OCI-LY1 (cell line): ENCODE data around the gene CCDC116.
"Not testable (repeated sequence)": the region's sequence is repeated elsewhere in the genome, so short reads cannot be mapped to it uniquely, and the experiment has no call there.

Experiments used
- H2AFZ ChIP-seq: fragments of 200-600 bp; sonication (generic), shearing (Covaris generic); 2 replicates; pipeline ENCODE4 v1.6.0; 2014; ENCODE audit warnings: antibody characterized with exemption, mild to moderate bottlenecking, low read length
- H3F3A ChIP-seq: fragments of 200-600 bp; sonication (generic), shearing (Covaris generic); 2 replicates; pipeline ENCODE4 v1.6.0; 2014; ENCODE audit warnings: mild to moderate bottlenecking, antibody characterized with exemption, low read length, moderate library complexity; ENCODE audit not compliant: insufficient read depth
- H3K27ac ChIP-seq: fragments of 200-600 bp; sonication (generic); 2 replicates; pipeline ENCODE4 v1.5.1; 2014; ENCODE audit warnings: low read length, mixed run types, mild to moderate bottlenecking, low read depth; ENCODE audit not compliant: poor library complexity, severe bottlenecking
- H3K27me3 ChIP-seq: fragments of 200-600 bp; sonication (generic); 2 replicates; pipeline ENCODE4 v1.6.0; 2014; ENCODE audit warnings: antibody characterized with exemption, mild to moderate bottlenecking, low read length, moderate library complexity; ENCODE audit not compliant: insufficient read depth
- H3K36me3 ChIP-seq: fragments of 200-600 bp; sonication (generic); 2 replicates; pipeline ENCODE4 v1.6.1; 2014; ENCODE audit warnings: mild to moderate bottlenecking, antibody characterized with exemption, low read length, moderate library complexity, mixed read lengths; ENCODE audit not compliant: insufficient read depth
- H3K4me1 ChIP-seq: fragments of 200-600 bp; sonication (generic); 2 replicates; pipeline ENCODE4 v1.5.1; 2014; ENCODE audit warnings: mild to moderate bottlenecking, low read length, moderate library complexity; ENCODE audit not compliant: insufficient read depth, severe bottlenecking
- H3K4me2 ChIP-seq: fragments of 200-600 bp; sonication (generic), shearing (Covaris generic); 2 replicates; pipeline ENCODE4 v1.6.1; 2014; ENCODE audit warnings: low read length
- H3K4me3 ChIP-seq: fragments of 200-600 bp; sonication (generic); 2 replicates; pipeline ENCODE4 v1.5.1; 2014; ENCODE audit warnings: low read length, low read depth, mild to moderate bottlenecking, mixed read lengths; ENCODE audit not compliant: poor library complexity, severe bottlenecking
- H3K79me2 ChIP-seq: fragments of 200-600 bp; shearing (Covaris generic); 2 replicates; pipeline ENCODE4 v1.6.1; 2016; ENCODE audit warnings: mixed run types, low read length, mixed read lengths; ENCODE audit not compliant: insufficient read depth
- H3K9ac ChIP-seq: fragments of 200-600 bp; sonication (generic), shearing (Covaris generic); 2 replicates; pipeline ENCODE4 v1.6.1; 2014; ENCODE audit warnings: mild to moderate bottlenecking, low read length, mixed read lengths
- H3K9me2 ChIP-seq: fragments of 200-600 bp; sonication (generic), shearing (Covaris generic); 2 replicates; pipeline ENCODE4 v1.6.1; 2014; ENCODE audit warnings: low read depth, mild to moderate bottlenecking, low read length, mixed read lengths
- H3K9me3 ChIP-seq: fragments of 200-600 bp; shearing (Covaris generic); 2 replicates; pipeline ENCODE4 v1.6.1; 2014; ENCODE audit warnings: low read length, mixed read lengths
- H4K20me1 ChIP-seq: fragments of 200-600 bp; sonication (generic), shearing (Covaris generic); 2 replicates; pipeline ENCODE4 v1.6.0; 2016; ENCODE audit warnings: mild to moderate bottlenecking, low read length; ENCODE audit not compliant: insufficient read depth
- EZH2 ChIP-seq: fragments of 200-600 bp; sonication (generic), shearing (Covaris generic); IDR thresholded peaks from 2 replicates; pipeline ENCODE4 v1.8.0; 2017; ENCODE audit warnings: borderline replicate concordance, mixed run types, mild to moderate bottlenecking, antibody characterized with exemption, low read length, moderate library complexity, mixed read lengths
- TF ChIP-seq, protein P1 (sequence below): fragments of 200-600 bp; sonication (generic), shearing (Covaris generic); IDR thresholded peaks from 2 replicates; pipeline ENCODE4 v1.5.1; 2017; ENCODE audit warnings: mild to moderate bottlenecking, antibody characterized with exemption, low read length, moderate library complexity, mixed read lengths

Gene CCDC116

DNA sequence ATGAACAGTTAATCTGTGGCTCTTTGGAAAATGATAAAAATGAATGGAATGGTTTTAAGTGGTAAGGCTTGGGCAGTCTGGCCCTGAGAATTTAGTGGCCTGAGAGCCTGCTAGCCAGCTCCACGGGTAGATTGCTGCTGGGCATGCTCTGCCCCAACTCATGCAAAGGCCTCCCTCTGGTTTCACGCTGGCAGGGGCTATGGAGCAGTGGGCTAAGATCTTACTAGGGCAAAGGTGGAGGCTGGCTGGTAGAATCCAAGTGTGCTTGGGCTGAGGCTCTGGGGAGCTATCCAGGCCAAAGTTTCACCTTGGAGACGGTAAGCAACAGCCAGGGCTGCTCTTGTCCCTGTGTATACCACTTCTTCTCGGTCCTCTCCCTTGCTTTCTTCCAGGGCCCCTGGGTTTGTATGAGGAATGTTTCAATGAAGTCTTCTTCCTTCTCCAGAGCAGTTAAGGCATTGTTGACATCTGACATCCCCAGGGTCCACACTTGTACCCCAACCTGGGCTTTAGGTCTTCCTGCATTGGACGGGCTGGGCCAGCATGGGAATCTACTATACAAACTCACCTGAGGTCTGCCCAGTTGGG lies 37.6 kb upstream of the CCDC116 start:
- no peak for TF ChIP-seq EZH2
- TF ChIP-seq, protein P1, sequence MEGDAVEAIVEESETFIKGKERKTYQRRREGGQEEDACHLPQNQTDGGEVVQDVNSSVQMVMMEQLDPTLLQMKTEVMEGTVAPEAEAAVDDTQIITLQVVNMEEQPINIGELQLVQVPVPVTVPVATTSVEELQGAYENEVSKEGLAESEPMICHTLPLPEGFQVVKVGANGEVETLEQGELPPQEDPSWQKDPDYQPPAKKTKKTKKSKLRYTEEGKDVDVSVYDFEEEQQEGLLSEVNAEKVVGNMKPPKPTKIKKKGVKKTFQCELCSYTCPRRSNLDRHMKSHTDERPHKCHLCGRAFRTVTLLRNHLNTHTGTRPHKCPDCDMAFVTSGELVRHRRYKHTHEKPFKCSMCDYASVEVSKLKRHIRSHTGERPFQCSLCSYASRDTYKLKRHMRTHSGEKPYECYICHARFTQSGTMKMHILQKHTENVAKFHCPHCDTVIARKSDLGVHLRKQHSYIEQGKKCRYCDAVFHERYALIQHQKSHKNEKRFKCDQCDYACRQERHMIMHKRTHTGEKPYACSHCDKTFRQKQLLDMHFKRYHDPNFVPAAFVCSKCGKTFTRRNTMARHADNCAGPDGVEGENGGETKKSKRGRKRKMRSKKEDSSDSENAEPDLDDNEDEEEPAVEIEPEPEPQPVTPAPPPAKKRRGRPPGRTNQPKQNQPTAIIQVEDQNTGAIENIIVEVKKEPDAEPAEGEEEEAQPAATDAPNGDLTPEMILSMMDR = no peak
- Histone ChIP-seq H3K4me3 (no peak overlapping the region), H2AFZ (no peak overlapping the region), H3K4me1 (peaks cover 19% of the 10 kb centered on the region), H4K20me1 (no peaks in the 10 kb centered on the region), H3F3A (no peaks in the 10 kb centered on the region), H3K4me2 (no peak overlapping the region), H3K9me3 (no peaks in the 10 kb centered on the region), H3K9me2 (no peaks in the 10 kb centered on the region), H3K36me3 (peaks cover 60% of the 10 kb centered on the region), H3K27ac (no peak overlapping the region), H3K9ac (no peak overlapping the region), H3K27me3 (no peaks in the 10 kb centered on the region), H3K79me2 (peaks cover 83% of the 10 kb centered on the region)

DNA sequence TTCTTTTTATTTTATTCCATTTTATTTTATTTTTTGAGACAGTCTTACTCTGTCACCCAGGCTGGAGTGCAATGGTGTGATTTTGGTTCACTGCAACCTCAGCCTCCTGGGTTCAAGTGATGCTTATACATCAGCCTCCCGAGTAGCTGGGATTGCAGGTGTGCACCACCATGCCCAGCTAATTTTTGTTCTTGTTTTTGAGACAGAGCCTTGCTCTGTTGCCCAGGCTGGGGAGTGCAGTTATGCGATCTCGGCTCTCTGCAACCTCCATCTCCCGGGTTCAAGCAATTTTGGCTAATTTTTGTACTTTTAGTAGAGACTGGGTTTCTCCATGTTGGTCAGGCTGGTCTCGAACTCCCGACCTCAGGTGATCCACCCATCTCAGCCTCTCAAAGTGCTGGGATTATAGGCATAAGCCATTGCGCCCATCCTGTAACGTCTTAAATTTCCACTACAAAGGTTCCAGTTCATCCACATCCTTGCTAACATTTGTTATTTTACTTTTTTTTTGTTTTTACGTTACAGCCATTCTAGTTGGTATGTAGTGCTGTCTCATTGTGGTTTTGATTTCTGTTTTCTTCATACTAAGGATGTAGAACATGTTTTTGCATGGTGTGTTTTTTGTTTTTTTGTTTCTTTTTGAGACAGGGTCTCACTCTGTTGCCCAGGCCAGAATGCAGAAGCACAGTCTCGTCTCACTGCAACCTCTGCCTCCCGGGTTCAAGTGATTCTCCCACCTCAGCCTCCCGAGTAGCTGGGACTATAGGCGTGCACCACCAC lies 36.0 kb upstream of the CCDC116 start:
- not testable (repeated sequence) for H3K9me2 ChIP-seq, H3K4me1 ChIP-seq, H2AFZ ChIP-seq, H4K20me1 ChIP-seq, H3K9ac ChIP-seq, H3K27me3 ChIP-seq, H3K4me3 ChIP-seq, H3K27ac ChIP-seq, H3K4me2 ChIP-seq, H3F3A ChIP-seq, H3K9me3 ChIP-seq
- Histone ChIP-seq H3K36me3 (peaks cover 60% of the 10 kb centered on the region), H3K79me2 (peaks cover 79% of the 10 kb centered on the region)

DNA sequence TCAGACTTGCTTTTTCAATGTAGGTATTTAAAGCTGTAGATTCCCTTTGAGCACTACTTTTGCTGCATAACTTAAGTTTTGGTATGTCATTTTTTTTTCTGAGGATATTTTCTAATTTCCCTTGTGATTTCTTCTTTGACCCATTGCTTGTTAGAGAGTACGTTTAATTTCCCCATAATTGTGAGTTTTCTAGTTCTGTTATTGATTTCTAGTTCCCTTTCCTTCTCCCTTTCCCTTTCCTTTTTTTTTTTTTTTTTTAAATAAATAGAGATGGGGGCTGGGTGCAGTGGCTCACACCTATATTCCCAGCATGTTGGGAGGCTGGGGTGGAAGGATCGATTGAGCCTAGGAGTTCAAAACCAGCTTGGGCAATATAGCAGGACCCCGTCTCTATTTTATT lies 34.3 kb upstream of the CCDC116 start:
- no peak overlapping the region for H3K4me3 ChIP-seq
- no peaks in the 10 kb centered on the region for H3K27me3 ChIP-seq
- no peak for TF ChIP-seq EZH2
- TF ChIP-seq, protein P1 = no peak
- no peaks in the 10 kb centered on the region for H4K20me1 ChIP-seq
- H2AFZ ChIP-seq = no peak overlapping the region
- no peaks in the 10 kb centered on the region for H3K4me1 ChIP-seq
- H3K9me2 ChIP-seq = no peaks in the 10 kb centered on the region
- H3F3A ChIP-seq = no peaks in the 10 kb centered on the region
- H3K4me2 ChIP-seq = no peak overlapping the region
- no peak overlapping the region for H3K9ac ChIP-seq
- no peaks in the 10 kb centered on the region for H3K9me3 ChIP-seq
- peaks cover 58% of the 10 kb centered on the region for H3K36me3 ChIP-seq
- no peak overlapping the region for H3K27ac ChIP-seq
- H3K79me2 ChIP-seq = peaks cover 71% of the 10 kb centered on the region
